ENCODE results near the gene AFMID. TPM values are rescaled to one million over a fixed set of nuclear protein-coding genes. Genes with fewer than 3 reads are reported as not detected.

Gene AFMID
- total RNA-seq, 1 experiment from 2014 or later, result 104 TPM

- no peaks in the 10 kb centered on the region for H3K9me2 ChIP-seq (replicated peaks; ENCODE audit: insufficient read depth, low read length)
- H3K9me3 ChIP-seq (ENCODE audit: low read length), result no peaks in the 10 kb centered on the region
- no peaks in the 10 kb centered on the region for H3K27me3 ChIP-seq (ENCODE audit: low read length)
- H3K4me2 ChIP-seq (ENCODE audit: low read depth, low read length, poor library complexity, severe bottlenecking), result no peak overlapping the region
- no peak overlapping the region for H3K9ac ChIP-seq (ENCODE audit: low read length)
- H3K79me2 ChIP-seq (ENCODE audit: low read length), result no peaks in the 10 kb centered on the region
- no peak overlapping the region for H3K27ac ChIP-seq (ENCODE audit: low read length)
- no peaks in the 10 kb centered on the region; the same call in 1 of the 2 replicates for H4K20me1 ChIP-seq (ENCODE audit: insufficient read depth, low read depth, low read length)
- no peak overlapping the region for H3K4me3 ChIP-seq (ENCODE audit: low read length)
- H3K4me1 ChIP-seq (ENCODE audit: low read length), result peaks cover 22% of the 10 kb centered on the region
- H2AFZ ChIP-seq (ENCODE audit: low read length), result no peak overlapping the region
- no peaks in the 10 kb centered on the region for H3K36me3 ChIP-seq (ENCODE audit: insufficient read depth, low read length)
- no peak for DNase-seq
Measured at GRCh38 chr17:78255953-78256706, 69.0 kb downstream of the AFMID start.

DNA sequence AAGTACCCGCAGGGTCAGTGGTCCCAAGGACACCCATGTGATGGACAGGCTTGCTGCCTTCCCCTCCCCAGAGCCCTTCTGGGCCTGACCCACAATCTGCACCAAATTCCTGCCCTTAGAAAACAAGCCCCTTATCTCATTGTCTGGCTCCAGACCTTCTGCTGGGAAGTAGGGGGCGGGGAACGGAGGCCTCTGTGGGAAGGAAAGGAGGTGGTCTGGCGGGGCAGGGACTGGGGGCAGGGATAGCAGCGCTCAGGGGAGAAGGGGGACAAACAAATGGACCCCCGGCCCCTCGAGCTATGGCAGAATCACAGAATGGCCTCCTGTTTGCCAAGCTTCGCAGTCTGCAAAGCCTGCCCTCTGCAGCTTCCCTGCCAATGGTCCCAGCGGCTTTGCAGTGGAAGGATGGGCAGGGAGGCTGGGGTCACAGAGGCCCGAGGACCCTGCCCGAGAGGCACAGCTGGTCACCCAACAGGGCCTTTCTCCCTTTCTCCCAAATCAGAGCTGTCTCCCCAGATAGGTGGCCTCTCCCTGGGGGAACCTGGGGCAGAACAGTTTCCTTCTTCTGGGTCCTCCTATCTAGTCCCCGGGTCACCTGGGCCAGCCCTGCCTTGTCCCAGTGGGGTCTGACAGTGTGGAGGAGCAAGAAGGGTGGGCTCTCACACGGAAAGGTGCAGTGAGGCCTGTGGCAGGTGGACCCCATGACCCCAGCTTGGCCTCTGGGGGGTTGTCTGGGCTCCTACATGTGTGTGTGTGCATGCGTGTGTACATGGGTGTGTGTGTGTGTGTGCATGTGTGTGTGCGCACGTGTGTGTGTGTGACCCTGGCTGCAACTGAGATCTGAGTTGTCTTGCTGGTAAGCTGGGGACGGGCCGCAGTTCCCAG lies 69.8 kb downstream of the AFMID start:
- H3K27ac ChIP-seq (ENCODE audit: low read length), result no peak overlapping the region
- H2AFZ ChIP-seq (ENCODE audit: low read length), result no peak overlapping the region

More for the DNA sequence above, 69.8 kb downstream of the AFMID start:
- Histone ChIP-seq H4K20me1 (ENCODE audit: insufficient read depth, low read depth, low read length) (no peaks in the 10 kb centered on the region; the same call in 1 of the 2 replicates), H3K9me2 (replicated peaks; ENCODE audit: insufficient read depth, low read length) (no peaks in the 10 kb centered on the region), H3K4me2 (ENCODE audit: low read depth, low read length, poor library complexity, severe bottlenecking) (no peak overlapping the region), H3K79me2 (ENCODE audit: low read length) (no peaks in the 10 kb centered on the region), H3K9me3 (ENCODE audit: low read length) (no peaks in the 10 kb centered on the region), H3K36me3 (ENCODE audit: insufficient read depth, low read length) (no peaks in the 10 kb centered on the region), H3K9ac (ENCODE audit: low read length) (no peak overlapping the region), H3K27me3 (ENCODE audit: low read length) (no peaks in the 10 kb centered on the region), H3K4me1 (ENCODE audit: low read length) (peaks cover 14% of the 10 kb centered on the region), H3K4me3 (ENCODE audit: low read length) (no peak overlapping the region)
- DNase-seq, result no peak

Small RNA genes lying within 50 kb of the gene (small RNA-seq; reads per million reads assigned to genes)
- gene AC087645.1, result not detected

Other genes with a start within 250 kb of the AFMID start
- not detected in 2 replicates for gene TNRC6C, start 228.7 kb upstream of the AFMID start, total RNA-seq (2014; rRNA removed; shearing (Covaris generic); ENCODE audit: low replicate concordance)
- 70.7 and 179 TPM in 2 replicates for gene TMC6, start 58.6 kb upstream of the AFMID start, total RNA-seq (2014; rRNA removed; shearing (Covaris generic); ENCODE audit: low replicate concordance)
- 57.9 and 113 TPM in 2 replicates for gene TMC8, start 56.6 kb upstream of the AFMID start, total RNA-seq (2014; rRNA removed; shearing (Covaris generic); ENCODE audit: low replicate concordance)
- gene C17orf99, start 41.0 kb upstream of the AFMID start, total RNA-seq (2014; rRNA removed; shearing (Covaris generic); ENCODE audit: low replicate concordance), result not detected in 2 replicates
- 31.9 and 33.6 TPM in 2 replicates for gene SYNGR2, start 18.8 kb upstream of the AFMID start, total RNA-seq (2014; rRNA removed; shearing (Covaris generic); ENCODE audit: low replicate concordance)
- 22.7 and 48.0 TPM in 2 replicates for gene TK1, start 310 bp upstream of the AFMID start, total RNA-seq (2014; rRNA removed; shearing (Covaris generic); ENCODE audit: low replicate concordance)
- gene BIRC5, start 26.9 kb downstream of the AFMID start, total RNA-seq (2014; rRNA removed; shearing (Covaris generic); ENCODE audit: low replicate concordance), result 45.4 and 46.8 TPM in 2 replicates
- gene TMEM235, start 44.3 kb downstream of the AFMID start, total RNA-seq (2014; rRNA removed; shearing (Covaris generic); ENCODE audit: low replicate concordance), result not detected in 2 replicates
- not detected in 2 replicates for gene SOCS3, start 172.7 kb downstream of the AFMID start, total RNA-seq (2014; rRNA removed; shearing (Covaris generic); ENCODE audit: low replicate concordance)
- 15.9 and 33.3 TPM in 2 replicates for gene PGS1, start 191.3 kb downstream of the AFMID start, total RNA-seq (2014; rRNA removed; shearing (Covaris generic); ENCODE audit: low replicate concordance)